NCI-H526 treated with DMSO at 0.1 percent for 48 hours (cell line): ENCODE measurements around the gene TMEM53.
"Not testable (repeated sequence)": the region's sequence is repeated elsewhere in the genome, so short reads cannot be mapped to it uniquely, and the experiment has no call there.

Experiments
- DNase-seq: peaks from one replicate; lab custom pipeline; 2025; lab: John Stamatoyannopoulos, UW

Gene TMEM53

DNA sequence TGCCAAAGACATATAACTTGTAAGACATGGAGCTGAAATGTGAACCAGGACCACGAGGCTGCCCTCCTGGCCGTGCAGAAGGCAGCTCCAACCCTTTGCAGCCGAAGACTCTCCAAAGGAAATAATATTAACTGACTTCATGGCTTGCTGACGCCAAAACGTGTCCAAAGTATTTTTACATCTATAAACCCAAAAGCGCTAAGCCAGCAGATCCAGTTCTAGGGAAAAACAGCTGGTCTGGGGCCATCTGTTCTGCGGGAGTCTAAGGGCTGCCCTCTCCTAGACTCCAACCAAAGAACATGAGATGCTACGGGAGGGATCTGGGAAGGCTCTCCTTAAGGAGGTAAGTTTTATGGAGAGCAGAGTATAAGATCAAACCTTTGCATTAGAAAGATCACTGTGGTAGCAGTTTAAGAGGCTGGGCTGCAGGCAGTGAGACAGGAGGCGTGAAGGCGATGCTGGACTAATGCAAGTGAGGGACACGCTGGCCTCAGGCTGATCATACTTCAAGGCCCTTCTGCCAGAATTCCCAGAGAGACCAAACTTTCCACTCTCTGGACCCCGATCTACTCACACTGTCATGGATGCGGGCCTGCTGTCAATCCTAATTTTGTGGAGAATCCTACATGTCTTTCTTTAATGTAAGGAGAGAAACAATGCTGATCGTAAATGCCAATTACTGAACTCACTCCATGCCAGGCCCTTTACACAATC is 1.2 kb downstream of the TMEM53 start:
- no peak for DNase-seq

DNA sequence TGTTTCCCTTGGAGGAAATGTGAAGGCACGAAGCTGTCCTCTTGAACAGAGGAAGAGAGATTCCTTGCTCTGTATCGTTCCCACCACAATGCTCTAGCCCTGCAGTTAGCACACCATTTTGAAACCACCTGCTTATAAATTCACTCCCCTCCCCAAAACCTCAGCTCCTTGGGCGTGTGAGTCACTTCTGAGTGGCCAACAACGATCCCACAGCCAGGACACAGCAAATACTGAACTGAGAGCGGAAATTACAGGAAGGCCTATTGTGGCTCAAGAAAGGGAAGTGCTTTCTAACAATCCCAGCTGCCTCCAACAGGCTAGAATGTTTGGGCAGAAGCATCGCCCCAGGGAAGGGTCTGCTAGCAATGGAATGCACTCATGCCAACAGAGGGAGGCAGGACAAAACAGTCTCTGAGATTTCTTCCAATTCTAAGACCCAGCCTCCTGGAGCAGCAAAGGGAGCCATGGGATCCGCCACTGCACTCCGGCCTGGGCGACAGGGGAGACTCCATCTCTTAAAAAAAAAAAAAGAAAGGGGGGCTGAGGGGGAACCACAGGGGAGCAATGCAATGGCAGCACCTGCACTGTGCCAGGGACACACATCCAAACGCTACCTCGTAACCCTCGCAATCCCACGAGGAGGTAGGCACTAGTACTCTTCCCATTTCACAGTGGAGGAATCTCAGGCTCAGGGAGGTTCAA is 1.9 kb downstream of the TMEM53 start:
- no peak for DNase-seq

DNA sequence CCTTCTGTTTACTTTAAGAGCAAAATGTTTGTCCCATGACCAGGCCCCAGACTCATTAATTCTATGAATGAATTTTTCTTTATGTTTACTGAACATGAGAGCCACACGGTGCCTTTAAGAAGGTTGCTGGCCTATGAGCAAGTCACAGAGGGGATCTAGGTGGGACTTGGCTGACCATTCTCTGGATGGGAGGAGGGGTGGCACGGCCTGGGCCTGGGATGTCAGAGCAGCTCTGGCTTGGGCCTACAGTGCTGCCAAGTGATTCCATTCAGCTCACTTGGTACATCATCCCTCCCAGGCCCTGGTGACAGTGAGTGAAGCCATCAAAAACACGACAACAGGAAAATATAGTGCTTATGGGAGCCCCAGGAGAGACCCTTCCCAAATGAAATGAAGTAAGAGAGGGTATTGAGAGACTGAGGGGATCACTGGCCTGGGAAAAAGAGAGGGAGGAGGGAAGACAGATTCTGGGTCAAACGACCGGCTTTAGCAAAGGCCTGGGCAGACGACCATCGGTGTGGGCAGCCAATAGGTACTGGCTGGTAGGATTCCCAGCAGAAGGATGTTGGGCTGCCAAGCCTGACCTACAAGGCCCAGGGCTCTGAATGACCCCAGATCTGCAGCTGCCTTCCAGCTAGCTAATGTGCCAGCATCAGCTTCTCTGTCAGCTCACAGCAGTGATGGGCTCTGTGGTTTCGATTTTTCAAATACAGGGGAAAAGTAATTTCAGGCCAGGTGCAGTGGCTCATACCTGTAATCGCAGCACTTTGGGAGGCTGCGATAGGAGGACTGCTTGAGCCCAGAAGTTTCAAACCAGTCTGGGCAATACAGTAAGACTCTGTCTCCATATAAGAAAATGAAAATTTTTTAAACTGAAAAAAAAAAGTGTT is 3.3 kb downstream of the TMEM53 start:
- no peak for DNase-seq

DNA sequence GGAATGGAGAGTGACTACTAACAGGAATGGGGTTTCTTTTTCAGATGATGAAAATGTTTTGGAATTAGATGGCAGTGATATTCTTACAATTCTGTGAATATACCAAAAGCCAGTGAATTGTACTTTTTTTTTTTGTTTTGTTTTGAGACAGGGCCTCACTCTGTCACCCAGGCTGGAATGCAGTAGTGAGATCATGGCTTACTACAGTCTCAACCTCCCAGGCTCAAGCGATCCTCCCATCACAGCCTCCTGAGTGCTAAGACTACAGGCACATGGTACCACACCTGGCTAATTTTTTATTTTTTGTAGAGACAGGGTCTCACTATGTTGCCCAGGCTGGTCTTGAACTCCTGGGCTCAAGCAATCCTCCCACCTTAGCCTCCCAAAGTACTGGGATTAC is 7.6 kb downstream of the TMEM53 start:
- not testable (repeated sequence) for DNase-seq

DNA sequence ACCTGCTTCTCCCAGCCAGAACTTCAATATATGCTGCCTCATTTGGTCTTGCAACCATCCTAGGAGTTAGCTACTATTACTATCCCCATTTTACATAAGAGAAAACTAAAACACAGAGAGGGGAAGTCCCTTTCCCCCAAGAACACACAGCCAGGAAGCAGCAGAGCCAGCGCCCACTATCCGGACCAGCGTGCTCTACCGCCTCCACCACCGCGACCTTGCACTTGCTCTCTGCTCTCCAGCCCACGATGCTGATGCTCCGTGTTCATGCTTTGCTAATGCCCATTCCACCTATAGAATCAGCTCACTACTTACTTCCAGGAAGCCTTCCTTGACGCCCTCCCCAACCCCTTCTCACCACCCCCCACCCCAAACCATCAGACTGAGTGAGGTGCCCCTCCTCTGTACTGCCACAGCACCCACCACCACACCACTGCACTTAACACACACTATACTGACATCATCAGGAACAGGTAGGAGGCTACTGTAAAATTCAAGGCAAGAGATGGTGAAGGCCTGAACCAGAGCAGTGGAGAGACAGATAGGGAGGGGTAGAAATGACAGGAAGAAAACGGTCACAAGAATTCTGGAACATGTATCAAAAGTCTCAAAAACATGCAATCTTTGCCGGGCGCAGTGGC is 9.4 kb downstream of the TMEM53 start:
- DNase-seq = no peak

DNA sequence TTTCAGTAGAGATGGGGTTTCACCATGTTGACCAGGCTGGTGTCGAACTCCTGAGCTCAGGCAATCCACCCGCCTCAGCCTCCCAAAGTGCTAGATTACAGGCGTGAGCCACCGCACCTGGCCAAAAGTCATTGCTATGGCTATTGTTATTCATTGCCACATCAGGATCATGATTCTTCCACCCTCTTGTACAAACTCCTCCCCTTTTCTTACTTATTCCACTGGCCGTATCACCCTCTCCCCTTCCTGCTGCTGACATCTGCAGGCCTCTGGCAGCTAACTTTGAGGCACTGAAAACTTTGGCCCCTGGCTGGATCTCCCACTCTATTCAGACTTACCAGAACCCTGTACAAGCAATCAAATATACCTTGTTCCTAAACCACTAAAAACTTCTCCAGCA is 10.9 kb downstream of the TMEM53 start:
- DNase-seq = no peak

DNA sequence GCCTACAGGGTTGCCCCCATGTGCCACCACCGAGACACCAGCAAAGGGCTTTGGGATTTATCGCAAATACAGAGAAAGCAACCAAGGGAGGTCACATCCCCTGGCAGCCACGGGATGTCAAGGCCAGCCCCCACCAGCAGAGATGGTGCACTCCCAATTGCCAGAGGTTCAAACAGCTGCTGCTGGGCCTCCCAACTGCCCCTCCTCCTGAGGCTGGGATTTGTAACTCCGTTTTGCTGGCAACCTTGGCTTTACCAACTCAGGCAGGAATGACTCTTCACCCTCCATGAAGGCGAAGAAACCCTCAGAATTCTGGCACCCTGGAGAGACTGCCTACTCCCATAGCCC is 11.6 kb downstream of the TMEM53 start:
- DNase-seq = no peak

DNA sequence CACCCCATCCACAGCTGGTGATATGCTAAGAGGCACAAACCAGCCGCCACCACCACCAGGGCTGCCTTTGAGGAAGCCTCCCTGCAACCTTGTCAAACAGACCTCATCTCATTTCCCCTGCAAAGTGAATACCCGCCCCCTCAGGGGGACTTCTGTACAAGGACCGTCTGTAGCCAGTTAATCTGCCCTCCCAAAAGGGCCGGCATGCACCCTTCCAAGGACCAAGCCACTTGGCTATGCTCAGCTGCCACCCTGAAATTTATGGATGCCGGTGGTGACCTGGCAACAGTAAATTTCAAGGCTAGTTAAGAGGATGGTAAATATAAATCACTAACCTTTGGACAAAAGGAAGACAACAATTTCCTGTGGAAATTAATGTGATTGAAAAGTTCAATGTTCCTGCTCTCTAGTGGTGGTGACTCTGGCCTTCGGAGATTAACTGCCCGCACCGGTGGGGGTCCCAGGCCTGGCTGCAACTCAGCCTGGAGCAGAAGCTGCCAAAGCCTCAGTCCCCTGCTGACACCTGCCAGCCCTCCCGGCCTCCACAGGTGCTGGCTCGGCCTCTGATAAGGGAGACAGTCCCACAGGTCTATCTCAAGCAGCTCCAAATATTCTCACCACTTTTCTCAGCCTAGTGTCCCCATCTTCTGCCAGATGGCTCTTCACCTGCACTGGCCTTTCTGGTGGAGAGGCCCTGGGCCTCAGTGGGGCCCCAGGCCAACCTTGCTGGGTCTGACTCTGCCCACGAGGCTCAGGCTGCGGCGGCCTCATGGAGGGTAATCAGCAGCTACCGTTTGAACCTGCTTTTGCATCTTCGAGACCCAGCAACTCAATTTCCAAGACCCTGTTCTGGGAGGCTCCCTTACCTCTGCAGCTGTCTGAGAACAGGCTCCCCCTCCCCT is 12.2 kb downstream of the TMEM53 start:
- DNase-seq = no peak

DNA sequence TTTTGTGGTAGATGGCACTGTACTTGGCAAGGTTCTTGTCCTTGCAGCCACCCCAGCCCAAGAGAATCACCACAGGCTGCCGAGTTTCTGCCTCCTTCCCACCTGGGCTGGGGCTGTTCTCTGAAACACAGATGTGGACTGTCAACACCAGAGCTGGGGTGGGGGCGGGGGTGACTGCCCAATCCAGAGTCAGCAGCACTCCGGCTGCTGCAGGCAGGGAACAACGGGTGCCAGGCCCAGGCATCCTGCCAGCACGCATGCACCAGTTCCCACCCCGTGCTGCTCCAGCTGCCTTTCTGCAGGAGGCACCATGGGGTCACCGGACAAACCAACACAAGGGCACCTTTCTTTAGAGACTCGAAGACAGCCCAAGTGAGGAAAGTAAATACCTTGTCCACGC is 14.1 kb downstream of the TMEM53 start:
- DNase-seq = no peak

DNA sequence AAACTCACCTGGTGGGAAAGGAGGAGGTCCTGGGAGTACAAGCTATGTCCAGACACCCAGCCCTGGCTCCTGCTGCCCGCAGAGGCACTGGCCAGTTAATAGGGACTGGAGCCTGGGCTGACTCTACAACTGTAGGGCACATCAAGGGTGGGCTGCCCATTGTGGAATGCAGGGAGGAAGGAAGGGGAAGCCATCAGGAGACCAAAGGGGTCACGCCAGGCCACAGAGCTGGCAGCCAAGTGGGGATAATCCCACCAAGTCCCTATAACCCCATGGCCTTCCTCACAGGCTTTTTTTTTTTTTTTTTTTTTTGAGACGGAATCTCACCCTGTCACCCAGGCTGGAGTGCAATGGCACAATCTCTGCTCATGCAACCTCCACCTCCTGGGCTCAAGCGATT is 14.7 kb downstream of the TMEM53 start:
- no peak for DNase-seq

DNA sequence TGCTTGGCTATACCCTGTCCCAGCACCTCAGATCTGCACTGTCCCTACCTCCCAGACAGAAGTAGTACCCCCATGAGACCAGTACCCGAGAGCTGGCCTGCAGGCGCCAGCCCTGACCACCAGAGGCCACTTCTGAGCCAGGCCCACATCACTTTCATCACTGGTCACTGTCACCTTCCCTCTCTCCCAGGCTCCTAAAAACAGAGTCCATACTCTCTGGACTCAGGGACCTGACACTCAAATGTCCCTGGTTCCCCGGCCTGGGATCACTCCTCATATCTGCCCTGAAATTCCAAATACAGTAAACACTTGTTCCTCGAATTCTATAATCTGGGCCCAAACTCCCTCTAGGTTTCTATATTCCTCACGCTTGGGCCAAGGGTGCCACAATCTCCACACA is 18.7 kb downstream of the TMEM53 start:
- DNase-seq = no peak

DNA sequence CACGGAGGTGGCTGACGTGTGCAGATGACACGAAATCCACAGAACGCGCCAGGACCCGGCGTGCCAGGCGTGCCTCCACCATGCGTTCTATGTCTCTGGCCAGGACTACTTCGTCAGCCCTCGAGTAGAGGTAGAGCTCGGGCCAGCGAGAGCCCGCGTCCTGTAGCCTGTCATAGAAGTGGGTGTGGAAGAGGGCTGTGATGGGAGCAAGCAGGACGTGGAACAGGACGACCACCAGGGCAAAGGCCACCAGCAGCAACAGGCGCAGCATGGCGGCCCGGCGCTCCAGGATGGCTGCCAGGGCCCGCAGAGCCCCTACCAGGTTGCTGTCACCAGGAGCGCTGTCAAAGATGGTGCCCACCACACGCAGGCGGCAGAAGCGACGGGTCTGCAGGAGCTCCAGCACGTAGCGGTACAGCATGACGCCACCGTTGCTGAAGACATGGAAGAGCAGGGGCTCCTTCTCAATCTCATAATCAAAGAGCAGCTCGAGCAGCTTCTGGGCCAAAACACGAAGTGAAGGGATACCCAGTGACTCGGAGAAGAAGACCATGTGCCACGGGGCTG is 19.6 kb downstream of the TMEM53 start:
- DNase-seq = no peak

DNA sequence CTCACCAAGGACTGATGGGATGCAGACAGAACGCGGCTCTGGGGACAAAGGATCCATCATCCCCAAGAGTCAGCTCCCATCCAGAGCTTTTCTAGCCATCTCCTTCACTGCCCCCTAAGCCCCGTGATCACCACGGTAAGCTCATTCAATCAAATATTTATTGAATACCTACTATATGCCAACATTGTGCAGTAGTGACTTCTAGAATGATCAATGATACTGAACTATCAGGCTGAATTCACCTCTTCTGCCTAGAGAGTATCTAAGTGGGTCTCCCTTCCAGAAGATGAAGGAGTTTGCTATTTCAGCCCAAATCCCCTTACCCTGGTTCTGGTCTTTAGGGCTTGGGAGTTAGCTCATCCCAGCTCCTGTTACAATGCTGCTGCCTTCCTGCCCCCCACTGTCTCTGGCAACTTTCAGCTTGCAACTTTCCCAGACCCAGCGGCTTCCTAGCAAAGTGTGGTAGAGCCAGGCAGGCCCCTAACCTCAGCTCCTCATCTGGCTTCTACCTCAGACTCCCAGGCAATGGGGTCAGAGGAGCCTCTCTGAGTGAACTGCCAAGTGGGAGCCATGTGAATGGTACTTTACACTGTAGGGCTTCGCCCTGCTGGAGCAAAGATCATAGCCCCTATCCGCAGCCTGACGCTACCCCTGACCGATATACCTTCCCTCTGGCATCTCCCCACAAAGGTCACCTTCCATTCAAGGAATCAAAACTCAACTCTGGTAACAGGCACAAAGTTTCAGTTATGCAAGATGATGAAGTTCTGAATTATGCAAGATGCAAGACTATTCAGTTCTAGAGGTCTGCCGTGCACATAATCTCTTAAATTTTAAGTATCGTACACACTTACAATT is 20.9 kb downstream of the TMEM53 start:
- DNase-seq = no peak

DNA sequence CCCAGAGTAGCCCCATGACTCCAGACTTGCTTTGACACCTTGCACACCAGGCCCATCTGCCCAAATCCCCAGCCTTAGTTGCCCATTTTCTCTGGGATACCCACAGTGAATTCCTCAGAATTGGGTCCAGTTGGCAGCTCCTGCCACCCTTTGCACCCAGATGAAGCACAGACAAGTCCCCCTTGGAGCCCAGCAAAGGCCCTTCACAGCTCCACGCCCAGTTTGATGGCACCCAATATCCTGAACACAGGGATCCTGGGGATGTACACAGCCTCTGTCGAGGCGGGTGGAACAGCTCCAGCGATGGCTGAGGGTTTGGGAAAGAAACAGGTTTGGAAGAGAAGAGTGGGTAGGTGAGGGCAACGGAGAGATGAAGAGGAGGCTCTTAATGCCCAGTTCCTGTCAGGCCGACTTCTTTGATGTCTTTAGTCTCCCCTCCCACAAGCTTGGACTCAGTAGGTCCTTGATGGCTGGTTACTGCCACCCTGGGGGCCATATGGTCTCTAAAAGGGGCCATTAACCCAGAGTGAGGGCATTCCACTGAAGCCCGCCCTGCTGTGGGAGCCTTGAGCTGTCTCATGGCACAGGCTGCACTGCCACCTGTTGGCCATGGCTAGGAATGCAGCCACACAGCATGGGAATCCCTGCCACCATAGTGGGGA is 21.7 kb downstream of the TMEM53 start:
- DNase-seq = peak; percentile 35

DNA sequence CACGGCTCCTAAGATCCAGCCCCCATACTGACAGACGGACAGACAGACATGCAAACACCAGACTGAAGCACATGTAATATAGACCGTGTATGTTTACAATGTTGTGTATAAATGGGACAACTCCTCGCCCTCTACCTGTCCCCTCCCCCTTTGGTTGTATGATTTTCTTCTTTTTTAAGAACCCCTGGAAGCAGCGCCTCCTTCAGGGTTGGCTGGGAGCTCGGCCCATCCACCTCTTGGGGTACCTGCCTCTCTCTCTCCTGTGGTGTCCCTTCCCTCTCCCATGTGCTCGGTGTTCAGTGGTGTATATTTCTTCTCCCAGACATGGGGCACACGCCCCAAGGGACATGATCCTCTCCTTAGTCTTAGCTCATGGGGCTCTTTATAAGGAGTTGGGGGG is 23.2 kb downstream of the TMEM53 start:
- DNase-seq = no peak

DNA sequence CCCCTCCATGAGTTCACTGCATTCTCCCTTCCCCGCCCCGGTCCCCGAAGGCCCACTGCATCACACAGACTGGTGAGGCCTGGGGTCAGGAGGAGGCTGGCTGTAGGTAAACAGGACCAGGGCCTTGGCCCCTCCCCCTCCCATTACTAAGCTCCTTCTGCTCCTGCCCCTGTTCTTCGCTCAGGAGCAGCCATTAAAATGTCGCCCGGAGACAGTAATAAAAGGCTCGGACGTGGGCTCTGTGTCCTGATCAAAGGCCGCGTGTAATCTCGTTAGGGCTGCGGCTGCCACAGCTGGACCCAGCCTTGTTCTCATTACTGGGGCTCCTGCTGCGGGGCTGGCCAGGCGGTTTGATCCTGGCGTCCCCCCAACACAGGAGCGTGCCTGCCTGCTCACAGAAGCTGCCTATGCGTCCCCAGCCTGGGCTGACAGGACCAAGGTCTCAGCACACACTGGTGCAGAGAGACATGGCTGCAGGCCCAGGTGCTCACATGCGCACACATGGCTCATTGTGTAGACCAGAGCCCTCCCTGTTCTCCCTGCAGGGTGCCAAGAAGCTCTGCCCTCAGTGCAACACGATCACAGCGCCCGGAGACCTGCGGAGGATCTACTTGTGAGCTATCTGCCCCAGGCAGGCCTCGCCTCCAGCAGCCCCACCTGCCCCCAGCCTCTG is 24.0 kb downstream of the TMEM53 start:
- no peak for DNase-seq

DNA sequence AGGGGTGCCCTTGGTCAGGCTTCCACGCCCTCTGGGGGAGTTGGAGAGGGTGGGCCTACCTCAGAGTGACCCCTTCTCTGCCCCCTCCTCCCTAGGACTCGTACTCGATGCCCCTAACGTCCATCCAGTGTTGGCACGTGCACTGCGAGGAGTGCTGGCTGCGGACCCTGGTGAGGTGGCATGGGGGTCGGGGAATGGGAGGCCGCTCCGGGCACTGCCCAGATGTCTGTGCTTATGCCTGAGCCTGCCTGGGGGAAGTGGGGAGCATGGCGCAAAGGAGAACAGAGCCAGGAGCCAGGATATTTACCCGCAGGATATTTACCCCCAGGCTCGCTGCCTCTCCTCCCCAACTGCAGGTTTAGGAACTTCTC is 24.5 kb downstream of the TMEM53 start:
- no peak for DNase-seq

DNA sequence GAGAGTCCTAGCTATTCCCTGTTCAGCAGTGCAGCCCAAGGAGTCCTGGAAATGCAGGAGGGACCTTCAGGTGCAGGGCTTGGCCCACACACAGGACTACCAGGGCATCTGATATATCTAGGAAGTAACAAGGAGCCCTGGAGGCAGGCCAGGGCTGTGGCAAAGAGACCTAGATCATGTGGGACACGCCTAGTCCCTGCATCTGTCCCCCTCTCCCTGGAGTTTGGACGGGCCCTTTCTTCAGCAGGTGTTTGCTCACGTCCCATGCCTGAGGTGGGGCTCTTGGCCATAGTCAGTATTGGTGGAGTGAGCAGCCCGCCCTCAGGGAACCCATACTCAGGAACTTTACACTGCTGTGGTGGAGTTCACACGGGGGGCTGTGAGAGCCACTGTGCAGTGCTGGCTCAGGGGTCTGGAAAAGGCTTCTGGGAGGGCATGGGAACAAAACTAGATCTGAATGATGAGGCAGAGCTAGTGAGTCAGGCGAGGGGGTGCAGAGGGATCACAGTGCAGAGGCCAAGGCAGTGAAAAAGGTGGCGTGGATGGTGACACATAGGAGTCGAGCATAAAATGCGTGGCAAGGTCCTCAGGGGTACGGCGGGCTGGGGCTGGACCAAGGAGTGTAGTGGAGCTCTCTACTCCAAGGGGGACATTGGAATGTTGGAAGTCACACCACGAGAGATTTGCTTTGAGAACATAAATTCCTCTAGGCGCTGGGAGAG is 25.6 kb downstream of the TMEM53 start:
- DNase-seq = no peak
